Adrenal gland (tissue), 12 donors: Measurements from ENCODE around the gene STARD8. TPM values are rescaled to one million over a fixed set of nuclear protein-coding genes. Genes with fewer than 3 reads are reported as not detected.
"Not testable (repeated sequence)": the region's sequence is repeated elsewhere in the genome, so short reads cannot be mapped to it uniquely, and the experiment has no call there.

Experiments used
- DNase-seq, 7 donors: peaks; one replicate each; pipeline ENCODE4 v3.0.0-alpha.2; 2019 to 2020
- H3K27ac ChIP-seq, 5 donors: fragments of 200-600 bp; sonication (generic) in 4 of 5; 1 replicate in 3 of 5; 2 replicates in 2 of 5; pipeline versions ENCODE4 v1.5.1 to v1.8.0; 2016 to 2020; ENCODE audit warnings: mild to moderate bottlenecking in 1 of 5
- H3K27me3 ChIP-seq: fragments of 200-600 bp; 2 replicates; pipeline ENCODE4 v1.8.0; 2021
- H3K36me3 ChIP-seq, 2 donors: fragments of 200-600 bp; replicated peaks in 1 of 2; 1 replicate in 1 of 2; 2 replicates in 1 of 2; pipeline versions ENCODE4 v1.5.1 to v1.8.0; 2018 to 2022
- H3K4me1 ChIP-seq, 2 donors: fragments of 200-600 bp; replicated peaks in 1 of 2; 1 replicate in 1 of 2; 2 replicates in 1 of 2; pipeline versions ENCODE4 v1.5.1 to v1.8.0; 2018 to 2021
- H3K4me3 ChIP-seq, 4 donors: fragments of 200-600 bp; sonication (generic) in 3 of 4; one replicate each; pipeline ENCODE4 v1.5.1; 2016 to 2018
- H3K9me3 ChIP-seq, 3 donors: fragments of 200-600 bp; sonication (generic) in 1 of 3; replicated peaks in 1 of 3; 1 replicate in 2 of 3; 2 replicates in 1 of 3; pipeline versions ENCODE4 v1.5.1 to v1.8.0; 2016 to 2021
- POLR2A ChIP-seq, 2 donors: fragments of 450-650 bp; IDR thresholded peaks; one replicate each; pipeline ENCODE4 v1.6.1; 2017; ENCODE audit warnings: antibody characterized with exemption in 2 of 2, mild to moderate bottlenecking in 2 of 2, moderate library complexity in 1 of 2
- WGBS, 4 donors: extraction: QIAGEN DNeasy Blood & Tissue Kit in 2 of 4; methylation state at CpG; one replicate each; pipeline versions ENCODE4 v1.1.5 to v1.1.7; 2013 to 2017; 5-methylcytosine and 5-hydroxymethylcytosine counted together
- intact Hi-C, 2 donors: fragments of 100-400 bp; cut with DNase I; formaldehyde crosslinking; loops; one replicate each; pipeline versions ENCODE4 v1.14.1 to v1.15.0; 2022 to 2023
- polyA plus RNA-seq, 3 donors: library from polyadenylated mRNA; stranded (reverse); fragments of 200-250 nt in 2 of 3; fragments of 350-450 nt in 1 of 3; fragmentation: Illumina TruSeq in 1 of 3; extraction: RNeasy Lipid Tissue Mini Kit (QIAGEN cat#74804) in 1 of 3; gene quantifications; one replicate each; pipeline ENCODE4 v1.2.3, GENCODE V29; 2013 to 2014
- total RNA-seq, 9 donors: library from RNA; depleted of rRNA in 4 of 9; stranded (reverse); fragments of >200 nt in 4 of 9; fragments of 120-200 nt in 1 of 9; fragmentation: NEBNext Ultra II Directional in 1 of 9; extraction: Animal tissue kit (Norgen Biotek cat#: 25700) in 1 of 9; gene quantifications; one replicate each; pipeline versions ENCODE4 v1.1.0 to v1.2.4, GENCODE V29; 2013 to 2023
- TF ChIP-seq, protein P1 (sequence below), 6 experiments: fragments of 450-650 bp in 4 of 6; fragments of 200-600 bp in 2 of 6; sonication (generic) in 1 of 6; IDR thresholded peaks; 1 replicate in 5 of 6; 2 replicates in 1 of 6; pipeline versions ENCODE4 v1.5.1 to v1.8.0; 2016 to 2021; ENCODE audit warnings: antibody characterized with exemption in 6 of 6, mild to moderate bottlenecking in 2 of 6, moderate library complexity in 1 of 6
- donor health status: healthy with polysubstance abuse.
- donor health status: Bipolar disorder and iron deficiency.
- donor health status: DM: yes; HTN: yes; CAD: no.
- donor health status: DM: no; HTN: no; CAD: no.
- donor health status: DM: no; HTN: no; CAD: no.
- donor health status: DM: yes; HTN: yes; CAD: no.

STARD8 gene
- total and polyA plus RNA-seq, 12 donors = 2.8 to 19.6 (median 10.1) TPM

- no peak for TF ChIP-seq POLR2A (IDR thresholded peaks at IDR 0.05)
- TF ChIP-seq, protein P1, sequence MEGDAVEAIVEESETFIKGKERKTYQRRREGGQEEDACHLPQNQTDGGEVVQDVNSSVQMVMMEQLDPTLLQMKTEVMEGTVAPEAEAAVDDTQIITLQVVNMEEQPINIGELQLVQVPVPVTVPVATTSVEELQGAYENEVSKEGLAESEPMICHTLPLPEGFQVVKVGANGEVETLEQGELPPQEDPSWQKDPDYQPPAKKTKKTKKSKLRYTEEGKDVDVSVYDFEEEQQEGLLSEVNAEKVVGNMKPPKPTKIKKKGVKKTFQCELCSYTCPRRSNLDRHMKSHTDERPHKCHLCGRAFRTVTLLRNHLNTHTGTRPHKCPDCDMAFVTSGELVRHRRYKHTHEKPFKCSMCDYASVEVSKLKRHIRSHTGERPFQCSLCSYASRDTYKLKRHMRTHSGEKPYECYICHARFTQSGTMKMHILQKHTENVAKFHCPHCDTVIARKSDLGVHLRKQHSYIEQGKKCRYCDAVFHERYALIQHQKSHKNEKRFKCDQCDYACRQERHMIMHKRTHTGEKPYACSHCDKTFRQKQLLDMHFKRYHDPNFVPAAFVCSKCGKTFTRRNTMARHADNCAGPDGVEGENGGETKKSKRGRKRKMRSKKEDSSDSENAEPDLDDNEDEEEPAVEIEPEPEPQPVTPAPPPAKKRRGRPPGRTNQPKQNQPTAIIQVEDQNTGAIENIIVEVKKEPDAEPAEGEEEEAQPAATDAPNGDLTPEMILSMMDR (IDR thresholded peaks at IDR 0.05) = no peak
- Histone ChIP-seq H3K27ac (no peak overlapping the region), H3K4me3 (no peak overlapping the region), H3K27me3 (peaks cover 5% of the 10 kb centered on the region), H3K4me1 (no peaks in the 10 kb centered on the region), H3K36me3 (no peaks in the 10 kb centered on the region), H3K9me3 (no peaks in the 10 kb centered on the region)
- intact Hi-C loops = no loop called here
- 70 to 92% (median 89%) methylated on average over 3 of the region's 3 CpGs for WGBS, 4 donors
- no peak for DNase-seq
Observed at GRCh38 chrX:68650491-68650890, 3.0 kb downstream of the STARD8 start.

- Histone ChIP-seq H3K36me3 (no peaks in the 10 kb centered on the region), H3K27me3 (peaks cover 5% of the 10 kb centered on the region), H3K4me3 (no peak overlapping the region), H3K9me3 (no peaks in the 10 kb centered on the region), H3K27ac (no peak overlapping the region), H3K4me1 (no peaks in the 10 kb centered on the region)
- TF ChIP-seq, protein P1 (IDR thresholded peaks at IDR 0.05) = no peak
- TF ChIP-seq POLR2A (IDR thresholded peaks at IDR 0.05) = no peak
- 51 to 53% (median 51%) methylated on average over 7 of the region's 7 CpGs; no CpG with 5 or more reads in 1 of the 4 donors for WGBS, 4 donors
- DNase-seq = peak in 3 of 7 donors; percentile 5 to 29 (median 25)
- intact Hi-C loops = no loop called here
Observed at GRCh38 chrX:68651110-68651509, 3.6 kb downstream of the STARD8 start.

- no peaks in the 10 kb centered on the region for H3K36me3 ChIP-seq
- TF ChIP-seq, protein P1 (IDR thresholded peaks at IDR 0.05) = no peak
- TF ChIP-seq POLR2A (IDR thresholded peaks at IDR 0.05) = no peak
- H3K9me3 ChIP-seq = no peaks in the 10 kb centered on the region
- DNase-seq = peak in 2 of 7 donors; percentile 8 to 51
- H3K4me1 ChIP-seq = no peaks in the 10 kb centered on the region
- 68 to 77% (median 74%) methylated on average over 6 of the region's 6 CpGs for WGBS, 4 donors
- no peak overlapping the region for H3K4me3 ChIP-seq
- peaks cover 5% of the 10 kb centered on the region for H3K27me3 ChIP-seq
- intact Hi-C loops = no loop called here
- no peak overlapping the region for H3K27ac ChIP-seq
Observed at GRCh38 chrX:68652326-68653170, 5.1 kb downstream of the STARD8 start.

DNA sequence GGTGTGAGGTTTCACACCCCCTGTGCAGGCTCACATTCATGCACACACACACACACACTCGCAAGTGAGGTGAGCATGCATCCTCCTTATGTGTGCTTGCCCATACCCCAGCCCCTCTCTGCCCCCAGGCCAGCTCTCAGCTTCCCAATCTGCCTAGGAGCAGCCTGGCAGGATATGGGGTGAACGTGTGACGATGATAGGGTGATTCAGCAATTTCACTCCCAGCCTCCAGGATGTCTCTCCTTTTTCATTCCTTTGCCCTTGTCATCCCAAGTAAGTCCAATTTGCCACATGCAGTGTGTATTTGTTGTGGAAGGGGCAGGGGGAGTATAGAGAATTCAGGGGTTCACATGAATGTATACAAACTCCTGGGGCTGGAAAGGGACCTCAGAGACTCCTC lies 7.2 kb downstream of the STARD8 start:
- 72 to 88% (median 75%) methylated on average over 3 of the region's 3 CpGs for WGBS, 4 donors
- H3K27ac ChIP-seq = no peak overlapping the region
- no peaks in the 10 kb centered on the region for H3K4me1 ChIP-seq
- DNase-seq = no peak
- TF ChIP-seq, protein P1 (IDR thresholded peaks at IDR 0.05) = no peak
- no peak for TF ChIP-seq POLR2A (IDR thresholded peaks at IDR 0.05)
- no peaks in the 10 kb centered on the region for H3K36me3 ChIP-seq
- H3K27me3 ChIP-seq = no peaks in the 10 kb centered on the region
- H3K4me3 ChIP-seq = no peak overlapping the region
- intact Hi-C loops = no loop called here
- H3K9me3 ChIP-seq = no peaks in the 10 kb centered on the region

- DNase-seq, H3K9me3 ChIP-seq, H3K4me3 ChIP-seq, H3K4me1 ChIP-seq, H3K27me3 ChIP-seq, intact Hi-C loops, H3K27ac ChIP-seq, H3K36me3 ChIP-seq: not testable (repeated sequence)
- WGBS, 4 donors = 89 to 94% (median 92%) methylated on average over 4 of the region's 4 CpGs
Observed at GRCh38 chrX:68656473-68656872, 9.0 kb downstream of the STARD8 start.
